ENCODE results near the gene SUPT5H. TPM values are rescaled to one million over a fixed set of nuclear protein-coding genes. Genes with fewer than 3 reads are reported as not detected.

SUPT5H gene
- total and polyA plus RNA-seq, 8 donors, result 93.6 to 152 (median 139) TPM

- Histone ChIP-seq H3K36me3 (no peaks in the 10 kb centered on the region), H3K4me1 (peaks cover 5 to 16% of the 10 kb centered on the region in 2 donors), H3K4me3 (no peak overlapping the region), H3K27me3 (peaks cover 33 to 54% of the 10 kb centered on the region in 2 donors), H3K27ac (no peak overlapping the region), H3K9me3 (no peaks in the 10 kb centered on the region)
- TF ChIP-seq CTCF (IDR thresholded peaks at IDR 0.05), result no peak
- intact Hi-C loops (cut with DNase I), result no loop called here
- ATAC-seq (no peak), DNase-seq (no peak)
Measured at GRCh38 chr19:39518975-39519374, 73.6 kb downstream of the SUPT5H start.

GRCh38 chr19:39520541-39521484, 75.4 kb downstream of the SUPT5H start:
- no peak for TF ChIP-seq CTCF (IDR thresholded peaks at IDR 0.05)
- intact Hi-C loops (cut with DNase I), result no loop called here
- DNase-seq (no peak), ATAC-seq (no peak)
- H3K36me3 ChIP-seq, result no peaks in the 10 kb centered on the region
- H3K27ac ChIP-seq, result no peak overlapping the region
- peaks cover 14 to 36% of the 10 kb centered on the region in 2 donors for H3K27me3 ChIP-seq
- H3K9me3 ChIP-seq, result no peaks in the 10 kb centered on the region
- H3K4me1 ChIP-seq, result peaks cover 0 to 4% of the 10 kb centered on the region in 2 donors
- H3K4me3 ChIP-seq, result no peak overlapping the region

- H3K27me3 ChIP-seq, result no peaks in the 10 kb centered on the region
- no peaks in the 10 kb centered on the region for H3K4me1 ChIP-seq
- no peak for TF ChIP-seq CTCF (IDR thresholded peaks at IDR 0.05)
- DNase-seq, result no peak
- H3K9me3 ChIP-seq, result no peaks in the 10 kb centered on the region
- intact Hi-C loops (cut with DNase I), result no loop called here
- no peak overlapping the region for H3K4me3 ChIP-seq
- no peak overlapping the region for H3K27ac ChIP-seq
- no peak for ATAC-seq
- no peaks in the 10 kb centered on the region for H3K36me3 ChIP-seq
Measured at GRCh38 chr19:39524495-39524894, 79.1 kb downstream of the SUPT5H start.

GRCh38 chr19:39525205-39525604, 79.8 kb downstream of the SUPT5H start:
- DNase-seq, result no peak
- Histone ChIP-seq H3K9me3 (no peaks in the 10 kb centered on the region), H3K27me3 (no peaks in the 10 kb centered on the region), H3K36me3 (no peaks in the 10 kb centered on the region), H3K27ac (no peak overlapping the region), H3K4me3 (no peak overlapping the region), H3K4me1 (peaks cover 0 to 3% of the 10 kb centered on the region in 2 donors)
- intact Hi-C loops (cut with DNase I), result no loop called here
- no peak for TF ChIP-seq CTCF (IDR thresholded peaks at IDR 0.05)
- no peak for ATAC-seq

Small RNAs within 50 kb of the gene (microRNA-seq; reads per million reads assigned to microRNA genes)
- gene MIR4530, result 0 reads per million in 2 donors

Other genes starting within 250 kb of the SUPT5H start
- not detected for gene NCCRP1, start 248.6 kb upstream of the SUPT5H start, total RNA-seq
- under 1 TPM; 0.17 to 0.30 (median 0.22) TPM for gene NCCRP1, start 248.6 kb upstream of the SUPT5H start, polyA plus RNA-seq (ENCODE audit: insufficient read length in 6 of 6)
- gene SYCN, start 241.3 kb upstream of the SUPT5H start, total RNA-seq, result not detected
- gene SYCN, start 241.3 kb upstream of the SUPT5H start, polyA plus RNA-seq (ENCODE audit: insufficient read length in 6 of 6), result not detected
- gene IFNL3, start 200.6 kb upstream of the SUPT5H start, total RNA-seq, result not detected
- not detected for gene IFNL3, start 200.6 kb upstream of the SUPT5H start, polyA plus RNA-seq (ENCODE audit: insufficient read length in 6 of 6)
- not detected for gene IFNL4, start 196.7 kb upstream of the SUPT5H start, total RNA-seq
- gene IFNL4, start 196.7 kb upstream of the SUPT5H start, polyA plus RNA-seq (ENCODE audit: insufficient read length in 6 of 6), result not detected
- not detected for gene IFNL2, start 177.2 kb upstream of the SUPT5H start, total RNA-seq
- gene IFNL2, start 177.2 kb upstream of the SUPT5H start, polyA plus RNA-seq (ENCODE audit: insufficient read length in 6 of 6), result not detected
- not detected for gene IFNL1, start 149.2 kb upstream of the SUPT5H start, total RNA-seq
- not detected for gene IFNL1, start 149.2 kb upstream of the SUPT5H start, polyA plus RNA-seq (ENCODE audit: insufficient read length in 6 of 6)
- 1 to 10 TPM; 1.0 to 2.3 TPM for gene LRFN1, start 124.7 kb upstream of the SUPT5H start, total RNA-seq
- 1 to 10 TPM; 1.2 to 2.9 (median 1.9) TPM for gene LRFN1, start 124.7 kb upstream of the SUPT5H start, polyA plus RNA-seq (ENCODE audit: insufficient read length in 6 of 6)
- 100 to 1,000 TPM in 1 of 2 donors, 10 to 100 TPM in 1; 53.8 to 136 TPM for gene GMFG, start 109.5 kb upstream of the SUPT5H start, total RNA-seq
- 10 to 100 TPM; 46.1 to 59.4 (median 51.6) TPM for gene GMFG, start 109.5 kb upstream of the SUPT5H start, polyA plus RNA-seq (ENCODE audit: insufficient read length in 6 of 6)
- gene SAMD4B, start 103.2 kb upstream of the SUPT5H start, total RNA-seq, result 10 to 100 TPM; 74.1 to 77.0 TPM
- gene SAMD4B, start 103.2 kb upstream of the SUPT5H start, polyA plus RNA-seq (ENCODE audit: insufficient read length in 6 of 6), result 100 to 1,000 TPM in 5 of 6 donors, 10 to 100 TPM in 1; 92.2 to 127 (median 111) TPM
- gene PAF1, start 54.5 kb upstream of the SUPT5H start, total RNA-seq, result 10 to 100 TPM; 31.0 to 36.1 TPM
- 10 to 100 TPM; 57.5 to 70.4 (median 67.0) TPM for gene PAF1, start 54.5 kb upstream of the SUPT5H start, polyA plus RNA-seq (ENCODE audit: insufficient read length in 6 of 6)
- gene MED29, start 54.2 kb upstream of the SUPT5H start, total RNA-seq, result 10 to 100 TPM; 29.7 to 32.7 TPM
- 10 to 100 TPM; 28.7 to 43.4 (median 34.3) TPM for gene MED29, start 54.2 kb upstream of the SUPT5H start, polyA plus RNA-seq (ENCODE audit: insufficient read length in 6 of 6)
- gene ZFP36, start 38.7 kb upstream of the SUPT5H start, total RNA-seq, result 100 to 1,000 TPM; 165 to 172 TPM
- 100 to 1,000 TPM in 2 of 6 donors, 10 to 100 TPM in 4; 25.4 to 295 (median 91.4) TPM for gene ZFP36, start 38.7 kb upstream of the SUPT5H start, polyA plus RNA-seq (ENCODE audit: insufficient read length in 6 of 6)
- 10 to 100 TPM; 39.5 to 50.8 TPM for gene PLEKHG2, start 32.9 kb upstream of the SUPT5H start, total RNA-seq
- gene PLEKHG2, start 32.9 kb upstream of the SUPT5H start, polyA plus RNA-seq (ENCODE audit: insufficient read length in 6 of 6), result 100 to 1,000 TPM in 3 of 6 donors, 10 to 100 TPM in 3; 80.0 to 118 (median 96.4) TPM
- gene RPS16, start 9.6 kb upstream of the SUPT5H start, total RNA-seq, result 1,000 to 10,000 TPM; 1,507 to 1,549 TPM
- 1,000 to 10,000 TPM; 1,386 to 1,755 (median 1,492) TPM for gene RPS16, start 9.6 kb upstream of the SUPT5H start, polyA plus RNA-seq (ENCODE audit: insufficient read length in 6 of 6)
- 10 to 100 TPM; 46.0 to 60.3 TPM for gene TIMM50, start 35.3 kb downstream of the SUPT5H start, total RNA-seq
- gene TIMM50, start 35.3 kb downstream of the SUPT5H start, polyA plus RNA-seq (ENCODE audit: insufficient read length in 6 of 6), result 10 to 100 TPM; 59.0 to 76.0 (median 71.7) TPM
- under 1 TPM in 1 of 2 donors, not detected in 1; 0.12 TPM for gene DLL3, start 53.4 kb downstream of the SUPT5H start, total RNA-seq
- gene DLL3, start 53.4 kb downstream of the SUPT5H start, polyA plus RNA-seq (ENCODE audit: insufficient read length in 6 of 6), result under 1 TPM; 0.13 to 0.80 (median 0.32) TPM
- gene SELENOV, start 69.6 kb downstream of the SUPT5H start, total RNA-seq, result not detected
- under 1 TPM; 0.18 to 0.64 (median 0.34) TPM for gene SELENOV, start 69.6 kb downstream of the SUPT5H start, polyA plus RNA-seq (ENCODE audit: insufficient read length in 6 of 6)
- 1 to 10 TPM; 2.0 to 3.0 TPM for gene EID2B, start 87.3 kb downstream of the SUPT5H start, total RNA-seq
- 1 to 10 TPM; 3.8 to 5.6 (median 4.8) TPM for gene EID2B, start 87.3 kb downstream of the SUPT5H start, polyA plus RNA-seq (ENCODE audit: insufficient read length in 6 of 6)
- 10 to 100 TPM; 16.6 to 16.8 TPM for gene EID2, start 94.6 kb downstream of the SUPT5H start, total RNA-seq
- 10 to 100 TPM; 12.7 to 18.3 (median 15.0) TPM for gene EID2, start 94.6 kb downstream of the SUPT5H start, polyA plus RNA-seq (ENCODE audit: insufficient read length in 6 of 6)
- gene LGALS13, start 156.9 kb downstream of the SUPT5H start, total RNA-seq, result not detected
- gene LGALS13, start 156.9 kb downstream of the SUPT5H start, polyA plus RNA-seq (ENCODE audit: insufficient read length in 6 of 6), result not detected
- gene LGALS16, start 210.3 kb downstream of the SUPT5H start, total RNA-seq, result not detected
- gene LGALS16, start 210.3 kb downstream of the SUPT5H start, polyA plus RNA-seq (ENCODE audit: insufficient read length in 6 of 6), result not detected

All from left lung (tissue), 10 donors.